SH-SY5Y (cell line): ENCODE data around the gene RECQL.
A peak's percentile ranks its signal among the peaks of the same experiment; 100 is the strongest.

ENCODE experiments used
- GATA2 ChIP-seq: IDR thresholded peaks from 2 replicates; pipeline ENCODE4 v1.6.1; 2011; ENCODE audit warnings: mild to moderate bottlenecking, low read depth, low read length
- GATA3 ChIP-seq: IDR thresholded peaks from 2 replicates; pipeline ENCODE4 v1.6.1; 2011; ENCODE audit warnings: low read depth, mild to moderate bottlenecking, low read length, moderate library complexity

Gene RECQL

GRCh38 chr12:21501258-21502163 lies at the start of gene RECQL, which contains the start of gene GOLT1B:
TSS of gene RECQL (minus strand) at chr12:21501635. CDS start at chr12:21499570, 2,065 bp downstream.
TSS of gene GOLT1B (plus strand) at chr12:21501789. CDS start at chr12:21501924, 135 bp downstream.
- TF ChIP-seq GATA2: no peak
- TF ChIP-seq GATA3: no peak

DNA sequence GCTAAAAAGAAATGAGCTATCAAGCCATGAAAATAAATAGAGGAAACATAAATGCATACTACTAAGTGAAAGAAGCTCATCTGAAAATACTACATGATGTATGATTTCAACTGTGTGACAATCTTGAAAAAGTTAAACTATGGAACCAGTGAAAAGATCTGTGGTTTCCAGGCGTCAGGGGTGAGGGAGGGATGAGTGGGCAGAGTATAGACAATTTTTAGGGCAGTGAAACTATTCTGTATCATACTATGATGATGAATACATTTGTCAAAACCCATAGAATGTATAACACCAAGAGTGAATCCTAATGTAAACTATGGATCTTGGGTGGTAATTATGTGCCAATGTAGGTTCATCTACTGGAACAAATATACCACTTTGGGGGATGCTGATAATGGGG lies 46.0 kb upstream of the RECQL start:
- TF ChIP-seq GATA3 (no peak), GATA2 (no peak)

DNA sequence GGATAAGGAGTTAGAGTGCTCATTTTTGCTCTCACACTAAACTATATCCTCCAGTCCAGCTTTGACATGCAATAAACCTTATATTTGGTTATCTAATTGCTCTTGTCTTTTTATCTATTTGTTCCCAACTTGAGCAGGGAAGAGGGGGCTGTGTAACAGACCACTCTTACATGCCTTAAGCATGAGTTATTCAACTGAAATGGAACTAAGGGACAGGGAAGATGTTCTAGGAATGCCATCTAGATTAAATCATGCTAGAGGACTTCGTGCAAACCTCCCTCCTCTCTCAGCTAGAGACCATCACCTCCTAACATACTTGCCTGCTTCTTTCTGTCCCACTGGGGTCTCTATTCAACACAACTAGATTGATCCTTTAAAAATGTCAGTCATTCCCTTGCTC lies 45.3 kb upstream of the RECQL start:
- TF ChIP-seq GATA3: no peak
- no peak for TF ChIP-seq GATA2

DNA sequence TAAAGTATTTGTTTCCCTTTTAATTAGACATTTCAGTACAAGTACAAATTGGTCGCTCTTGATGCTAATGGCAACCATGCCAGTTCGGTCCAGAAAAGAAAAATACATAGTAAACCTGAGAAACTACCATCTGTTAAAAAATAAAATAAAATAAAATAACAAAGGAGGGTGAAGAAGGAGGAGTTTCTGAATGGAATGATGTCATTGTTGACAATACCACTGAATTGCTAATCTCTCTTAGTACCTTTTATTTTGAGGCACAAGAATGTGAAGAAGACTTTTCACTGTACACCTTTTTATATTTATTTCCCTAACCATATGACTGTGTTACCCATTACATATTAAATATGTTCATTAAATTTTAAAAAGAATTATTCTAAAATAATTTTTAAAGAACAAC lies 44.1 kb upstream of the RECQL start:
- TF ChIP-seq GATA2: no peak
- no peak for TF ChIP-seq GATA3

- TF ChIP-seq GATA3: no peak
- TF ChIP-seq GATA2: no peak
These were observed 41.7 kb upstream of the RECQL start for GRCh38 chr12:21543151-21543550.

GRCh38 chr12:21542403-21542802 lies 41.0 kb upstream of the RECQL start:
- TF ChIP-seq GATA2: no peak
- no peak for TF ChIP-seq GATA3

DNA sequence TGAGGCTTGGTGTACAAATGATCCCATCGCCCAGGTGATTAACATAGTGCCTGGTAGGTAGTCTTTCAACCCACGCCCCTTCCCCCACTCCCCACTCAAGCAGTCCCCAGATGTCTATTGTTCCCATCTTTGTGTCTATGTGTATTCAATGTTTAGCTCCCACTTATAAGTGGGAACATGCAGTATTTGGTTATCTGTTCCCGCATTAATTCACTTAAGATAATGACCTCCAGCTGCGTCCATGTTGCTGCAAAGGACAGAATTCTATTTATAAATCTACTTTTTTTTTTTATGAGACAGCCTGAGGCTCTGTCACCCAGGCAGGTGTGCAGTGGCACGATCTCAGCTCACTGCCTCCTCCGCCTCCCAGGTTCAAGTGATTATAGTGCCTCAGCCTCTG lies 40.3 kb upstream of the RECQL start:
- peak; percentile 30; the same call in 1 of the 2 replicates for TF ChIP-seq GATA2
- no peak for TF ChIP-seq GATA3

DNA sequence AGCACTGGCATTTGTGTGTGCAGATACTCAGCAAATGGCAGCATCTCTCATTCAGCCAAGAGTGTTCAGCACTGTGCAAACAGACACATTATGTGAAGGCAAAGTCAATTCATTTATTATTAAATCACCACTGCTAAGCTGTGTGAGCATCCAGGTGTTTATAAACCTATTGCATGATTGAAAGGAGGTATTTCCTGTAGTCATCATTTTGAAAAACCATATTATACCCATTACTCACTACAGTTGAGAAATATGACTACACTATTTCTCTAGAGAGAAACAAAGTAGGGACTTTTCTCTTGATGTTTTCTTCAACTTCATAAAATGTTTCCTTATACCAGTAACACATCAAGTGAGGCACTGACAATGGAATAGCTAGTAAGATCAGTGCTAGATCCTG lies 38.4 kb upstream of the RECQL start:
- TF ChIP-seq GATA2 (no peak), GATA3 (no peak)

- no peak for TF ChIP-seq GATA2
- TF ChIP-seq GATA3: no peak
These were observed 36.7 kb upstream of the RECQL start for GRCh38 chr12:21538061-21538653.

- TF ChIP-seq GATA2: no peak
- TF ChIP-seq GATA3: no peak
These were observed 28.0 kb upstream of the RECQL start for GRCh38 chr12:21529456-21529855.

DNA sequence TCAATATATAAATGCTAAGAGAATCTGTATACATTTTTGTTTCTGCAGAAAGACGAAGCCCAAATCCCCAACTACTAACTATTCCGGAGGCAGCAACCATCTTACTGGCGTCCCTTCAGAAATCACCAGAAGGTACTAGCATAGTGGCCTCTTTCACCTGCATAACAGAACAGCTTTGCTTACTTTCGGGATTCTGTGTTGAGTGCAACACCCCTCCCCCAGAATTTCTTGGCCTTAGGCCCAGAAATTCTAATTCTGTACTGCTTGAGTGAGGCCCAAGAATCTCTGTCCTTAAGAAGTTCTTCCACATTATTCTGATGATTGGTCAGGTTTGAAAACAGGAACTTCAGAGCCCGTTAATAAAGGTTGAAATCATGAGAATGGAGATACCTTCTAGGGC lies 27.5 kb upstream of the RECQL start:
- no peak for TF ChIP-seq GATA2
- TF ChIP-seq GATA3: no peak

DNA sequence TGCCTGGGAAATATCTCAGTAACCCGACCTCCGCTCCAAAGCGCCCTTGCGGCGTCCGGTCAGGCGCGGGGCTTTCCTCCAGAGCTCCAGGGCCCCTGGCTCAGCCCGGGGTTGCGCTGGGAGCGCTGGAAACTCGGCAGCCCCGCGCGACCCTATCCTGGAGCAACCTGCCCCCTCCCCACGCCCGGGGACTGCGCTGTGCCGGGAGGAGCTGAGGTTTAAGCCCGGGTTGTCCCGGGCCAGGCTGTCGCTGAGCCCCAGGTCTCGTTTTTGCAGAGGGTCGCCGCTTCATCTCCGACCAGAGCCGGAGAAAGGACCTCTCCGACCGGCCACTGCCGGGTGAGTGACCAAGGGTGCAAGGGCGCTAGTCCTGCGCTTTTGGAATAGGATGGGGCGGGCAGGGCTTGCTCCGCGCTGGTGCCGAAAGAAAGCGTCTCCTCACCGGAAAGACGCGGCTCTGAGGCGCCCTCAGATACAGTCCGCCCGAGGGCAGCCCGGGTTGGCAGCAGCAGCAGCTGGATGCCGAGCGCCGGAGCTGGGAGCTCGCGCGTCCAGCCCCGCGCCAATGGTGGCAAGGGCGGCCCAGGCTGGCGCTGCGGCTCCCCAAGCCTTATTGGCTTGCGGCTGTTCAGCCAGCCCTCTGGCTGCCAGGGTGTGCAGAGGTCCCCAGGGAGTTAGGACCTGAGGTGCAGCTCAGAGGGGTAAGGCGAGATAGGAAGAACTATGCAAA lies 26.2 kb upstream of the RECQL start:
- TF ChIP-seq GATA2 (no peak), GATA3 (no peak)

GRCh38 chr12:21526721-21527345 lies 25.4 kb upstream of the RECQL start:
- TF ChIP-seq GATA2: no peak
- TF ChIP-seq GATA3: no peak

DNA sequence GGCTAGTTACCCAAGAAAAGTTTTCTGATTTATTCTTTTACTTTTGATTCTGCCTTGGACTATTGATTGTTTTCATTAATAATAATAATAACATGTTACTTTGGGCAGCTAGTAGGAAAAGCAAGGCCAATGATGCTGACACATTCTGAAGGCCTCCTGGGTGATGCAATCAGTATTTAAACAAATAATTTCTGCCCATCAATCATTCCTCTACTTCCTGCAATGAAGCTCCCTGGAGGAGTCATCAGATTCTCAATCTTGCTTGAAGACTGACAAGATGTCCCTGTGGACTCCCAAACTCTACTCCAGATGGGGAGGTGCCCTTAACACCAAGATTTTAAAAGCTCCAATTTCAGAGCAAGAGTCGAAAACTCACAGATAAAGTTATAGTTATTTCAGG lies 24.6 kb upstream of the RECQL start, which contains the start of gene SPX:
Gene SPX (plus strand): TSS at position 244 of the 400 bp plus-strand sequence. CDS start 177 bp downstream, outside the sequence.
- no peak for TF ChIP-seq GATA3
- TF ChIP-seq GATA2: no peak

- TF ChIP-seq GATA2 (no peak), GATA3 (no peak)
These were observed 21.7 kb upstream of the RECQL start for GRCh38 chr12:21523148-21523547.
